GM12873 (cell line): ENCODE results near the gene RMND1.

Experiments used
- CTCF ChIP-seq: IDR thresholded peaks from 2 replicates; pipeline ENCODE4 v1.5.1; 2012; ENCODE audit warnings: low read depth, mild to moderate bottlenecking, moderate library complexity, low read length, control low read depth; ENCODE audit not compliant: insufficient read depth; ENCODE audit errors: missing control alignments

The RMND1 gene

DNA sequence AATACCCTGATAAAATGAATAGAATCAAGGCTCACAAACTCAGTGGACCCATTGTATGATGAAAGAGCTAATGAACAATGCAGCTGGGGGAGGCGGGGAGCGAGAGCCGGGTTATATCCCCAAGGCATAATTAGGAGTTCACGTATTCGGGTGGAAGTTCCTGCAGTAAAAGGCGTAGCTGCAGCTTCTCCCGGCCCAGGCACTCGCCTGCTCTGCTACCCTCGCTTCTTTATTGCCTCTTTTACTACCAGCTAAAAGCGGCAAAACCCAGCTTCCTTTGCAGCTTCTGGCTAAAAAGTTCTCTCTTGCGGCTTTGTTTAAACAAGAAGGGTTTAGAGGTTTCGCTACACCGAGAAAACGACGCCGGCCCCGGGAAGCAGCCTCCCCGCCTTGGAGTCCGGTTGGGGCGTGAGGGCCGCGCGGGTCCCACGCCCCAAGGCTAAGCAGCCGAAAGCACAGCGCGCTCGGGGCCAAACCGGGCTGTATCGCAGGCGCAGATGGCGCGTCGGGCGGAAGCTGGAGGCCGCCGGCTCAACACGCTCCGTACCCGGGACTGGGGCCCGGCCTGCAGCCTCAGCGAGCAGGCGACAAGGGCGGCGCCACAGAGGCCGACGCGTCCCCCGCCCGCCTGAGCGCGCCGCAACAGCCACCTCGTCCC is 62.2 kb downstream of the RMND1 start:
- no peak for TF ChIP-seq CTCF

- TF ChIP-seq CTCF = no peak
Observed at GRCh38 chr6:151388997-151389617, 62.8 kb downstream of the RMND1 start.

- no peak for TF ChIP-seq CTCF
Observed at GRCh38 chr6:151388236-151388635, 63.7 kb downstream of the RMND1 start.

- no peak for TF ChIP-seq CTCF
Observed at GRCh38 chr6:151387175-151387970, 64.6 kb downstream of the RMND1 start.

DNA sequence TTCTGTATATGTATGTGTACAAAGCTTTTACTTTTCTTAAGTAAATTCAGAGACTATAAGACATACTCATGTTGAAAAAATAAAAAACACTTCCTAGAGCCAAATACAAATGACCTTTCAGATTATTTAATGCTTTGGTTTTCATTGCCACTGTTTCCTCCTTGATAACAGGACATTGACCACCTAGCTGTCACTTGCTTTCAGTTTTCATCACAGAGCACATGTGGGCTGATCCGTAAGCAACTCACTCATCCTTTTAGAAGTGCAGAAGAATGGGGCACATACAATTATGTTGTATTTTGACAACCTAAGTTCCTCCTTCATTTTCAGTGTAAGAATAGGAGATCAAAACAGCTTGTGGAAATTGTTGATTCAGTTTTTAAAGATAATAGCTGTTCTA is 66.7 kb downstream of the RMND1 start:
- no peak for TF ChIP-seq CTCF

DNA sequence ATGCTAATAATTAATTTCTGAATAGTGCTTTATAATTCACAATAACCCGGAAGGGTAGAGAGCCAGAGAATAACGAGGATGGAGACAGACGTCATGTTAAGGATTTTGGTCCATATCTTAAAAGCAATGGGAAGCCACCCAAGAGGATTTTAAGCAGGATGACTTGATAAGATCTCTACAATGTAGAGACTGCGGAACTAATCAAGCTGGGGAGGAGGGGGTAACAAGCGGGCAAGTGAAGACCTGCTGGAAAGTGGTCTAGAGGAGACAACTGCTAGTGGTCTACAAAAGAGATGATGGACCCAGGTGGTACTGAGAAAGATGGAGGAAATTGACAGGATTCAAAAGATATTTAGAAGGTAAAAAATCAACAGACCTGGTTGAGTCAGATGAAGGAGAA is 67.8 kb downstream of the RMND1 start:
- TF ChIP-seq CTCF = no peak

DNA sequence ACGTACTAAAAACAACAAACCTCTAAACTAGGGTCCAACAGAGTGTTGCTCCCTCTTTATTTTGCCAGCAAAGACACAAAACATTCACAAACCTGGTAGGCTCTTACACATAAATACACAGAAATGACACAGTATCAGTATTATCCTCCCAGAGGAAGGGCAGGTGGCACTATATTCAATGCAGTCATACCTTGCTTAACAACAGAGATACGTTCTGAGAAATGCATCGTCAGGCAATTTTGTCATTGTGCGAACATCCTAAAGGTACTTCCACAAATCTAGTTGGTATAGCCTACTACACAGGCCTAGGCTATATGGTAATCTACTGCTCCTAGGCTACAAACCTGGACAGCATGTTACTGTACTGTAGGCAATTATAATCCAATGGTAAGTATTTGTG is 70.2 kb downstream of the RMND1 start:
- TF ChIP-seq CTCF = no peak
